ENCODE results near the gene SMIM13. TPM values are rescaled to one million over a fixed set of nuclear protein-coding genes. Genes with fewer than 3 reads are reported as not detected.

The SMIM13 gene
- total and polyA plus RNA-seq, 2 donors (not counting 3 experiments of a cell fraction or from before 2014, with no cell fraction given): 3.2 to 14.7 TPM

- FAIRE-seq (no peak), DNase-seq (ENCODE audit: low read depth, low spot score) (no peak)
- Histone ChIP-seq H3K4me2 (ENCODE audit: insufficient read depth, low read length) (no peak overlapping the region), H3K36me3 (ENCODE audit: control insufficient read depth in 2 of 2, extremely low read depth in 1 of 2, insufficient read depth in 2 of 2, low read length in 2 of 2) (no peaks in the 10 kb centered on the region), H2AFZ (ENCODE audit: low read depth, low read length) (no peak overlapping the region), H3K4me3 (replicated peaks in 1 of 3; ENCODE audit: insufficient read depth in 1 of 3, low read depth in 1 of 3, low read length in 3 of 3) (no peak overlapping the region), H3K4me1 (ENCODE audit: control insufficient read depth, extremely low read depth, insufficient read depth, low read length) (no peaks in the 10 kb centered on the region), H3K9ac (replicated peaks; ENCODE audit: extremely low read depth, insufficient read depth, low read length) (no peak overlapping the region), H4K20me1 (replicated peaks; ENCODE audit: control insufficient read depth, extremely low read depth, insufficient read depth, low read length) (no peaks in the 10 kb centered on the region), H3K27me3 (ENCODE audit: control insufficient read depth in 2 of 2, insufficient read depth in 2 of 2, low read length in 2 of 2) (no peaks in the 10 kb centered on the region), H3K27ac (ENCODE audit: insufficient read depth, low read depth, low read length) (no peak overlapping the region), H3K9me1 (replicated peaks; ENCODE audit: control insufficient read depth, extremely low read depth, insufficient read depth, low read length) (no peaks in the 10 kb centered on the region), H3K79me2 (ENCODE audit: control insufficient read depth, insufficient read depth, low read length) (no peaks in the 10 kb centered on the region), H3K9me3 (replicated peaks; ENCODE audit: control insufficient read depth, insufficient read depth, low read length) (no peaks in the 10 kb centered on the region)
- CTCF ChIA-PET: interaction anchor here (0.7 kb wide), 1 partner anchor 9 kb away, joined by 5 read pairs; no protein-coding TSS in a partner anchor
- dilution Hi-C loops (cut with MboI; ENCODE audit: extremely low pct_ligation_motif_present, low sequenced_read_pairs): no loop called here
- POLR2A ChIA-PET: no interaction called here
- TF ChIP-seq FOS (IDR thresholded peaks at IDR 0.05; ENCODE audit: borderline replicate concordance, insufficient read depth, low read length): no peak
- TF ChIP-seq, protein P1, sequence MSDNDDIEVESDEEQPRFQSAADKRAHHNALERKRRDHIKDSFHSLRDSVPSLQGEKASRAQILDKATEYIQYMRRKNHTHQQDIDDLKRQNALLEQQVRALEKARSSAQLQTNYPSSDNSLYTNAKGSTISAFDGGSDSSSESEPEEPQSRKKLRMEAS (IDR thresholded peaks at IDR 0.05; ENCODE audit: insufficient read depth, insufficient read length): no peak
- TF ChIP-seq GATA2 (IDR thresholded peaks at IDR 0.05; ENCODE audit: insufficient read depth, insufficient read length, low read depth, low read length): no peak
- TF ChIP-seq JUN (IDR thresholded peaks at IDR 0.05; ENCODE audit: borderline replicate concordance, insufficient read depth, insufficient read length, low read depth): no peak
- TF ChIP-seq MYC (IDR thresholded peaks at IDR 0.05; ENCODE audit: low read depth, low read length): no peak
- TF ChIP-seq POLR2AphosphoS5 (IDR thresholded peaks at IDR 0.05; ENCODE audit: insufficient read depth, low read depth, low read length): no peak
- no peak for TF ChIP-seq CTCF (IDR thresholded peaks at IDR 0.05; ENCODE audit: extremely low read depth in 1 of 2, insufficient read depth in 1 of 2, low read depth in 1 of 2, low read length in 2 of 2)
- no peak for TF ChIP-seq POLR2A (IDR thresholded peaks at IDR 0.05; ENCODE audit: low read depth, low read length)
- TF ChIP-seq EZH2 (IDR thresholded peaks at IDR 0.05; ENCODE audit: borderline replicate concordance, low read depth, low read length, severe bottlenecking): no peak
- intact Hi-C loops (cut with micrococcal nuclease): no loop called here
- BruUV-seq (replicated peaks): no TSS peak
Measured at GRCh38 chr6:11078266-11078665, 15.4 kb upstream of the SMIM13 start.
